HS-5 (cell line): ENCODE data around the gene PJA2.

Experiments used
- DNase-seq: peaks from one replicate; pipeline ENCODE4 v3.0.0-alpha.2; 2012; ENCODE audit warnings: low read depth

The PJA2 gene

DNA sequence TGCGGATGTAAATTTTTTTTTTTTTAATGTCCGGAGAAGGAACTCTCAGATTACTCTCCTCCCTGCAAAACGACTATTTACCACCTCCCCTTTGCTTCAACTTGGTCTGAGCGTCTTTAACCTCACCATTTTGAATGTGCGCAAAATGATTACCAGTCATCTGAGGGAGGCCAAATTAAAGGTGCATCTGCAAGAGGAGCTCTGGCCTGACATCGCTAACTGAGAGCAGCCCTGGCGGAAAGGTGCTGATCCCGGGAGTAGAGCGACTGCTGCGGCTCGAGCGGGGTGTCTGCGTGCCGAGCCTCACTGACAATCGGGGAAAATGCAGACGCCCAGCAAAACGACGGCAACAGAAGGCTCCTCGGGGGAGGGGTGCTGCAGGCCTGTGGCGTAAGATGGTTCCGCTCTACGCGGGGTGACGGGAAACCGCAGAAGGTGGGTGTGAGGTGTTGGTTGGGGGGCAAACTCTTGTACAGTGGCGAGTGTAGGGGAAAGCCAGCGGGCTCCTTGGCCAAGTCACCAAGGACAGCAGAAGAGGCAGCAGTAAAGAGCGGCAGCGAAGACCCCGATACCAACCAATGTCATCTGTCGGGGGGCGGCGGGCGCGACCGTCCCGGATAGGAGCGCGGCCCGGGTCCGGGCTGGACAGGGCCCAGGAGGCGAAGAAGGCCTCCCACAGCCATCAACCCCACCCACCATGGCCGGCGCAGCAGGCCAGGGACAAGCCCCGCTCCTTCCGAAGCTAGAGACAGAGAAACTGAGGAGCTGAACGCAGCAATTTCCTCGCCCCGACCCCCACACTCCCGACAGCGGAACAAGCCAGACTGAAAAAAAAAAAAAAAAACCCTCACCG is 557 bp downstream of the PJA2 start:
- DNase-seq: peak; percentile 54

- no peak for DNase-seq
Observed at GRCh38 chr5:109407913-109408312, 1.9 kb downstream of the PJA2 start.

GRCh38 chr5:109406719-109407118 is 3.1 kb downstream of the PJA2 start:
- no peak for DNase-seq

GRCh38 chr5:109404428-109404960 is 5.3 kb downstream of the PJA2 start:
- DNase-seq: no peak

GRCh38 chr5:109403469-109403868 is 6.3 kb downstream of the PJA2 start:
- no peak for DNase-seq

DNA sequence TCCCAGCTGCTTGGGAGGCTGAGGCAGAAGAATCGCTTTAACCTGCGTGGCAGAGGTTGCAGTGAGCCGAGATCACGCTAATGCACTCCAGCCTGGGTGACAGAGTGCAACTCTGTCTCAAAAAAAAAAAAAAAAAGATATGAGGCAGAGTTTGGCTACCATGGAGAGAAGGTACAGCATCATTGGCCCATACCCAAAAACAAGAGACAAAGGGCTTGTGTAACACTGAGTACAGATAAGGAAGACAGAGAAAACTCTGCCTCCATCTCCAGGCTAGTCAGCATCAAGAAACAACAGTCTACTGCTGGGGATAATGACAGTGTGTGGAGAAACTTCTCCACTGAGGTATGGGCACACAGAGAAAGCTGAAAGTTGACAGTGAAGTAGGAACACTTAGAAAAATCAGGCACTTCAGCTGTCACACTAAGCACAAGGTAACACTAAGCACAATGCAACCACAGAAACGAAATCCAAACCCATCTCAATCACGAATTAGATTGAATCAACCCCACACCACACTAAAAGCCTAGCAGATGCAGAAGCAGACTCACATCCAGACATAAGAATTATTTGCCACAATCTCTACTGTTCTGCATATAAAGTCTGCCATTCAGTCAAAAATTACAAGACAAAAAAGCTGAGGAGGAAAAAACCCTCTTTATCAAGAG is 10.5 kb downstream of the PJA2 start:
- no peak for DNase-seq

GRCh38 chr5:109396965-109397364 is 12.8 kb downstream of the PJA2 start:
- DNase-seq: no peak

GRCh38 chr5:109394806-109395205 is 15.0 kb downstream of the PJA2 start:
- no peak for DNase-seq

DNA sequence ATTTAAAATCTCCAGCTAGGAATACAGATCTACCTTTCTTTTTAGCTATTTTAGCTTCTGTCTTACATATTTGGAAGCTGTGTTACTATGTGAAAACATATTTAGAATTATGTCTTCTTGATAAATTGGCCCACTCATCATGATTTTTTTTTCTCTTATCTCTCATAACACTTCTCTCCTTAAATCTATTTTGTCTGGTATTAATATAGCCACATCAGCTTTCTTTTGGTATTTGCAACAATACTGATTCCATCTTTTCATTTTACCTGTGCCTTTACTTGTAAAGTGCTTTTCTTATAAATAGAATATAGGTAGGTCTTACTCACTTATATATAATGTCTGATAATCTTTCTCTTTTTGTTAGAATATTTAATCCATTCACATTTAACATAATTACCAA is 19.6 kb downstream of the PJA2 start:
- no peak for DNase-seq

GRCh38 chr5:109388407-109388806 is 21.4 kb downstream of the PJA2 start:
- DNase-seq: no peak

- no peak for DNase-seq
Observed at GRCh38 chr5:109387408-109387974, 22.3 kb downstream of the PJA2 start.

DNA sequence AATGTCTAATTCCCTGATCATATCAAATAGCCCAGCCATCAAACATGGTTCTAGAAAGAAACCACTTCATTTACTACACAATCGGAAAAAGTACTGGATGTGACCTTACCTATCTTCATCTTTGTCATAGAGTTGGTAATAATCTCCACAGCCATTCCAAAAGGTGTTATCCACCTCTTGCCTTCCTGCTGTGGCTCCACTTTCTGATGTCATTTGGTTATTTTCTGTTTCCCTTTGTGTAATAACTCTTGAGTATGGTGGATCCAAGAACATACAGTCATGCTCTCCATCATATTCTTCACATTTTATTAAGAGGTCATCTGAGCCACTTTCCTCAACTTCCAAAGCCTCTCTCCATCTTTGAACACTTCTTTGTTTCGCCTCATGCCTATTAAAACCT is 31.7 kb downstream of the PJA2 start:
- DNase-seq: no peak

DNA sequence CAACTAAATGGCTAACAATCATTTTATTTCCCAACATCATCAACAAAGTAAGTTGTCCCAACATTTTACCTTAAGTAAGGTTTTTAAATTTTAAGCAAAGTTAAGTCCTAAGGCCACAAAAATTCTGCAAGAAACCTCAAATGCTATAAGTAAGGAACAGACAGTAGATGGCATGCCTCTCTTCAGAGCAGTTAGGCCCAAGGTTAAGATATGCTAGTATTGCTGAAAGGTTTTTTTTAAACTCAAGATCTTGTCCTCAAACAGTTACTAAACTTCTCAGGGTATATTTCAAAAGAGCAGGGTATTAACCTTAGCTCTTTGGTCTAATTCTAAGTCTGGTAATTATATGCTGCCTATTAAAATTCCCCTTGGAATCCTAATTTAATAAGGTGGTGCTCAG is 35.1 kb downstream of the PJA2 start:
- DNase-seq: no peak

GRCh38 chr5:109373932-109374331 is 35.8 kb downstream of the PJA2 start:
- no peak for DNase-seq

- no peak for DNase-seq
Observed at GRCh38 chr5:109370343-109370742, 39.4 kb downstream of the PJA2 start.

DNA sequence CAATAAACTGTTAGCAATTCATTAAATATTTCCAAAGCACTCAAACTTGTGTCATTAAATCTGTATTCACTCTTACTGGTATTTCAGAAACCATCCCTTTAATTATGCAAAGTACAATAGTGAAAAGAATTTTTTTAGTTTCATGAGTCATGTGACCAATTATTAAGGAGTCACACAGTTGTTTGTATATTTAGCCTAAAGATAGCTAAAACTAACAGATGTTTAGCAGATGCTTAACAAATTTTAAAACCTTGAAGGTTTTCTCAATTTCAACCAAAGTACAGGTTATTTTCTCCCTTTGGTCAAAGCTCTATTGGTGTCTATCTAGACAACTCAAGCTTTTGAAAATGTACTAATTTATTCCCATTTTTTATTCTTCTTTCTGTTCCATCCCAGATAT is 44.1 kb downstream of the PJA2 start:
- DNase-seq: no peak

DNA sequence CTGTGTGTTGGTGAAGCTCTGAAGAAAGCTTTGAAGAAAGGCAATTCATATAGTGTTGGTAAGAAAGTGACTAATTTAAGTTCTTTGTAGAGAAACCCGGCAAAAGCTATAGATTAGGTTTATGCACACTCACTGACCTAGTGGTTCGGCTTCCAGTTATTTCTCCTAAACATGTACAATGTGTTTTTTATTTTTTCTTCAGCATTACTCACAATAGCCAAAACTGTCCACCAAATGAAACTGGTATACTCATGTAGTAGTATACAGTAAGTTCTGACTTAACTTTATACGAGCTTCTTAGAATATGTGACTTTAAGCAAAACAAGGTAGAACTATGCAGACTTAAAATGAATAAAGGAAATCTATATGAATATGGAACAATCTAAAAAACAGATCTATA is 44.8 kb downstream of the PJA2 start:
- no peak for DNase-seq

GRCh38 chr5:109359642-109360041 is 50.1 kb downstream of the PJA2 start:
- DNase-seq: no peak

- DNase-seq: no peak
Observed at GRCh38 chr5:109357807-109358206, 52.0 kb downstream of the PJA2 start.

GRCh38 chr5:109354761-109355160 is 55.0 kb downstream of the PJA2 start:
- no peak for DNase-seq

DNA sequence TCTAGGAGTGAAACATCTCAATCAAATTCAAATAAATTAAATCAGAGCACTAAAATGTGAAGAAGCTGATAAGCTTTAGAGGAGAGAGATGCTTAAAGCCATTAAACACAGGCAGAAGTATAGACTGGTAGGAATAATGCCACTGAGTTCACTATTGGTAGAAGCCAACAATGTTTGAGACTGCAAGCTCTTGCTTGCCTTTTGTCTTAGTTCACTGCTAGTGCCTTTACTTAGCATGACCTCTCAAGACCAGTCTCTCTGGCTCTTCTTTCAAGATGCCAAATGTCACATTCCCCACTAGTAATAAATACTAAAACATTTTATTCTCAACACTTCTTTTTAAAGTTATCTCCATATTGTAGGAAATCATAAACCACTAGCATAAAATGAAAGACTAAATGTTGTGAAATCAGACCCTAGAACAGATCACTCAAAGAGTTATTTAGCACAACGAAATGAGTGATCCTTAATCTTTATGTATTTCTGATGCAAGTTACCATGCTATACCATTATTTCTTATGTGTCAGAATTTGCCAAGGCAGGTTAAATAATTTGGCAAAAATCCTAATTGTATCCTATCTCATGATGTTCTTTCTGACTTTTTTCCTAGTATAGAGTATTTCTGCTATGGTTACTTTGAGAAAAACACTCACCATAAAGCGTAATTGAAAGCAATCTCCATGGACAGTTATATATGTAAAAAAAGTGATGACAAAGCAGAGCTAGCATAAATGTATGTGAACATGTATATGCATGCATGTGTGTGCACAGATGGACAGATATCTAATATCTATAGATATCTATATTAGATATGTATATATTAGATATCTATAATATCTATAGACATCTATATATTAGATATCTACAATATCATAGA is 57.5 kb downstream of the PJA2 start:
- DNase-seq: no peak
